Neutrophil (primary cell): Measurements from ENCODE around the gene RALBP1.
"Not testable (repeated sequence)": the region's sequence is repeated elsewhere in the genome, so short reads cannot be mapped to it uniquely, and the experiment has no call there.

Experiments
- H3K27ac ChIP-seq: fragments of 200-600 bp; sonication (generic); 2 replicates; pipeline ENCODE4 v1.5.1; 2016; ENCODE audit warnings: mild to moderate bottlenecking, moderate library complexity
- H3K27me3 ChIP-seq: fragments of 200-600 bp; sonication (generic); 2 replicates; pipeline ENCODE4 v1.6.0; 2016; ENCODE audit warnings: mild to moderate bottlenecking
- H3K36me3 ChIP-seq: fragments of 200-600 bp; sonication (generic); 2 replicates; pipeline ENCODE4 v1.5.1; 2017
- H3K4me1 ChIP-seq, 2 experiments: fragments of 200-600 bp in 1 of 2; sonication (generic) in 1 of 2; 1 replicate in 1 of 2; 2 replicates in 1 of 2; pipeline versions ENCODE4 v1.5.1 to v1.6.1; 2013 to 2016; ENCODE audit warnings: low read depth in 1 of 2, low read length in 1 of 2, mild to moderate bottlenecking in 1 of 2, moderate library complexity in 1 of 2; ENCODE audit not compliant: control insufficient read depth in 1 of 2, insufficient read depth in 1 of 2
- H3K4me3 ChIP-seq, 2 experiments: fragments of 200-600 bp in 1 of 2; sonication (generic) in 1 of 2; 1 replicate in 1 of 2; 2 replicates in 1 of 2; pipeline ENCODE4 v1.5.1; 2013 to 2016; ENCODE audit warnings: low read depth in 1 of 2, low read length in 1 of 2, mild to moderate bottlenecking in 1 of 2, moderate library complexity in 1 of 2
- H3K9me3 ChIP-seq: fragments of 200-600 bp; sonication (generic); 2 replicates; pipeline ENCODE4 v1.5.1; 2016
- CTCF ChIP-seq: fragments of 200-600 bp; sonication (generic); IDR thresholded peaks from 2 replicates; pipeline ENCODE4 v1.5.1; 2016; ENCODE audit warnings: antibody characterized with exemption

The RALBP1 gene

GRCh38 chr18:9449600-9450414, 25.5 kb upstream of the RALBP1 start:
- H3K9me3 ChIP-seq: no peaks in the 10 kb centered on the region
- no peak overlapping the region for H3K4me3 ChIP-seq
- H3K27ac ChIP-seq: no peak overlapping the region
- no peaks in the 10 kb centered on the region for H3K4me1 ChIP-seq
- H3K27me3 ChIP-seq: no peaks in the 10 kb centered on the region
- H3K36me3 ChIP-seq: no peaks in the 10 kb centered on the region
- TF ChIP-seq CTCF: no peak

- H3K4me3 ChIP-seq, H3K36me3 ChIP-seq, H3K27ac ChIP-seq, H3K4me1 ChIP-seq, H3K9me3 ChIP-seq, H3K27me3 ChIP-seq: not testable (repeated sequence)
These were observed 24.4 kb upstream of the RALBP1 start for GRCh38 chr18:9450920-9451319.

- H3K27ac ChIP-seq: no peak overlapping the region
- TF ChIP-seq CTCF: no peak
- no peak overlapping the region for H3K4me3 ChIP-seq
- H3K27me3 ChIP-seq: no peaks in the 10 kb centered on the region
- H3K36me3 ChIP-seq: no peaks in the 10 kb centered on the region
- H3K4me1 ChIP-seq: no peaks in the 10 kb centered on the region
- peaks cover 16% of the 10 kb centered on the region for H3K9me3 ChIP-seq
These were observed 22.0 kb upstream of the RALBP1 start for GRCh38 chr18:9453283-9453682.

GRCh38 chr18:9454061-9454703, 21.1 kb upstream of the RALBP1 start:
- no peak for TF ChIP-seq CTCF
- Histone ChIP-seq H3K27ac (no peak overlapping the region), H3K36me3 (no peaks in the 10 kb centered on the region), H3K9me3 (peaks cover 16% of the 10 kb centered on the region), H3K27me3 (no peaks in the 10 kb centered on the region), H3K4me1 (no peaks in the 10 kb centered on the region), H3K4me3 (no peak overlapping the region)

GRCh38 chr18:9455718-9456511, 19.4 kb upstream of the RALBP1 start:
- no peak for TF ChIP-seq CTCF
- H3K36me3 ChIP-seq: no peaks in the 10 kb centered on the region
- H3K4me1 ChIP-seq: no peaks in the 10 kb centered on the region
- H3K27me3 ChIP-seq: no peaks in the 10 kb centered on the region
- no peak overlapping the region for H3K27ac ChIP-seq
- H3K4me3 ChIP-seq: no peak overlapping the region
- peaks cover 16% of the 10 kb centered on the region for H3K9me3 ChIP-seq
